ENCODE results near the gene KRTAP5-6.
"Not testable (repeated sequence)": the region's sequence is repeated elsewhere in the genome, so short reads cannot be mapped to it uniquely, and the experiment has no call there.

Gene KRTAP5-6

DNA sequence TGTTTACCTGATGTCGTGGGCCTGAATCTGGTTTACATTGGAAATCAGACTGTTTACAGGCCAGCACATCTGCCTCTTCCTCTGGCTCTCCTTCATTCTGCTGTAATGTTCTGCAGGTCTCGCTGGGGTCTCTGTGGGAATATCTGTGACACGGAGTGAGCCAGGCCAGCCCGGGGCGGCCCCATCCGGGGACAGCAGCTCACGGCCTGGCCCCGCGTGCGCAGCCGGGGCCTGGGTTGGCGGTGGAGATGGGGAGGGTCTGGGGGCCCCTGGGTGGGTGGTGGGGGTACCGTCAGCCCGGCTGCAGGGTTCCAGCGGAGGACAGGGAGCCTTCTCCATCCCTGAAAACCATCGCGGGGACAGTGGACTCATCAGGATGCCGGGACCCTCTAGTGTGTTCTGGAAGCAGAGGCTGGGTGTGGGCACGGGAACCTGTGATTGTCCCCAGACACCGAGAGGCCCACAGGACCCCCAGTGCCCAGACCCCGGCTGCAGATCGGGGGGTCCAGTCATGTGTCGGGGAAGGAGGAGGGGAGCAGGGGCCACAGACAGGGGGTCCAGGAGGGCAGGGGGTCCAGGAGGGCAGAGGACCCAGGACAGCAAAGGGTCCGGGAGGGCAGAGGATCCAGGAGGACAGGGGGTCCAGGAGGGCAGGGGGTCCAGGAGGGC is 13.0 kb upstream of the KRTAP5-6 start:
- DNase-seq: not testable (repeated sequence)

DNA sequence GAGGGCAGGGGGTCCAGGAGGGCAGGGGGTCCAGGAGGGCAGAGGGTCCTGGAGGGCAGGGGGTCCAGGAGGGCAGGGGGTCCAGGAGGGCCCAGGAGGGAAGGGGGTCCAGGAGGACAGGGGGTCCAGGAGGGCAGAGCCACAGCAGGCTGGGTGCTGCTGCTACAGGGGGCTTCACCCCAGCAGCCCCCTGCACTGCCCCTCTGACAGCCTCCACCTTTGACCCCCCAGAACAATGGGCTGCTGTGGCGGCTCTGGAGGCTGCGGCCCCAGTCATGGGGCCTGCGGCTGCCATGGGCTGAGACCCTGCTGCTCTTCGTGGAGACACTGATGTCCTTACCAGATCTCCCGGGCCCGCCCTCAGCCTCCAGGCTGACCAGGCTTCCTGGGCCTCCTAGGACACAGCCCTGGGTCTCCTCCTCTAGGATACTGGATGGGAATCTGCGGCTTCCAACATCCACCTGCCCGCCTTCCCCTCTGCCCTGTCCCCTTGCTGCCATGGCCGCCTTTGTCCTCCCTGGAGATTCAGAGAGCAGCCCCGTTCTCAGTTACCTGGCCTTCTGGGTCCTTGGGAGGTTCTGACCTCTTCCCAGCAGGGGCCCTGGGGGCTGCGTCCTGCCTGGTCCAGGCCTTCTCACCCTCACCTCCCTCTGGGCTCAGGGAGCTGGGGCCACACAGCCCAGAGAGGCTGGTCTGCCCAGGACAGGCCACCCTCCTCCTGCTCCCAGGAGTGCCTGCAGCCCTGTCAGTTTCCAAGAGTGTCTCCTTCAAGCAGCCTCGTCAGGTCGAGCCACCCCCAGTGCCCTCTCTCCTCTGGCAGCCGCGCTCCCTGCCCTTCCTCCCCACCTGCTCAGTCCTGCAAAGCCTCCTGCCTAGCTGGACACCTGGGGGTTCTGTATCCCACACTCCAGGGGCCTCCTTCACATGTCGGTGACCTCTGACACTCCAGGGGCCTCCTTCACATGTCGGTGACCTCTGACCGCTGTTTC is 11.8 kb upstream of the KRTAP5-6 start:
- not testable (repeated sequence) for DNase-seq

DNA sequence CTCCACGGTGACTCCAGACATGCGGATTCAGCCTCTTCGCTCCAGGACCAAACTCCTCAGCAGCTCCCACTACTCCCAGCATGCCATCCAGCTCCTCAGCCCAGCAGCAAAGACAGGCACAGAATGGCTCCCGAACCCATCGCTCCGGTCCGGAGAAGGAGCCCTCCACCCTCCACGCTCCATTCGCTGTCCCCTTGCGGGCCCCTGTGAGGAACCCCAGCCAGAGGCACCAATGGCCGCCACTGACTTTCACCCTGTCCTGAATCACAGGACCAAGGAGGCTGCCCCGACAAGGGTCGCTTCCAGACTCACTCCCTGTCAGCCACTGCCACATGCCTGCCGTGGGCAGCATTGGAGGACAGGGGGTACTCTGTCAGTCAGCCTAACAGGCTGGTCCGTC is 10.8 kb upstream of the KRTAP5-6 start:
- not testable (repeated sequence) for DNase-seq

DNA sequence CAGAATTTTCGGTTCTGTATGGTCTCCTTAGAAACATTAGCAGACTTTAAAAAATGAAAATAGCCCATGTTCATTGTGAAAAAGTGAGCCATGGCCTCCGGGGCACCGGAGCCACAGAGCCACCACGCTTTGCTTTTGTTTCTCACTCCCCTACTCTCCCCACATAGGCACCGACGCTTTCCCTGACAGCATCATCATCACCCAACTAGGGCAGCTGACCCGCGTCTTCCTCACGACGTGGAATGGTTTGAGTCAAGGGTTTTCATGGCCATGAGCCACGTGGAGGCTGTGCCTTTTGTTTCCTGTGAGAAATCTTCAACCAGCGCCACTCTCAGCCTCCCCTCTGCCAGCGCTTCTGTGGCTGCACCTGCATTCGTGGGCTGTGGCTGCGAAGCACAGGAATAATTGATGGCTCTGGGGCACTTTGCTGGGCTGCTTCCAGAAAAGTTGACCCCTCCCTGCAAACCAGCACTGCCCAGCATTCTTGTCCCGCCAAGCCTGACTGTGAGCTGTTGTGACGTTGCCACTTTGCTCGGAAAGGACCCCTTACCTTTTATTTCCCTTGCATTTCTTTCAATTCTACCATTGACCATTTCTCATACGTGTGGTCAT is 8.6 kb upstream of the KRTAP5-6 start:
- DNase-seq: not testable (repeated sequence)

DNA sequence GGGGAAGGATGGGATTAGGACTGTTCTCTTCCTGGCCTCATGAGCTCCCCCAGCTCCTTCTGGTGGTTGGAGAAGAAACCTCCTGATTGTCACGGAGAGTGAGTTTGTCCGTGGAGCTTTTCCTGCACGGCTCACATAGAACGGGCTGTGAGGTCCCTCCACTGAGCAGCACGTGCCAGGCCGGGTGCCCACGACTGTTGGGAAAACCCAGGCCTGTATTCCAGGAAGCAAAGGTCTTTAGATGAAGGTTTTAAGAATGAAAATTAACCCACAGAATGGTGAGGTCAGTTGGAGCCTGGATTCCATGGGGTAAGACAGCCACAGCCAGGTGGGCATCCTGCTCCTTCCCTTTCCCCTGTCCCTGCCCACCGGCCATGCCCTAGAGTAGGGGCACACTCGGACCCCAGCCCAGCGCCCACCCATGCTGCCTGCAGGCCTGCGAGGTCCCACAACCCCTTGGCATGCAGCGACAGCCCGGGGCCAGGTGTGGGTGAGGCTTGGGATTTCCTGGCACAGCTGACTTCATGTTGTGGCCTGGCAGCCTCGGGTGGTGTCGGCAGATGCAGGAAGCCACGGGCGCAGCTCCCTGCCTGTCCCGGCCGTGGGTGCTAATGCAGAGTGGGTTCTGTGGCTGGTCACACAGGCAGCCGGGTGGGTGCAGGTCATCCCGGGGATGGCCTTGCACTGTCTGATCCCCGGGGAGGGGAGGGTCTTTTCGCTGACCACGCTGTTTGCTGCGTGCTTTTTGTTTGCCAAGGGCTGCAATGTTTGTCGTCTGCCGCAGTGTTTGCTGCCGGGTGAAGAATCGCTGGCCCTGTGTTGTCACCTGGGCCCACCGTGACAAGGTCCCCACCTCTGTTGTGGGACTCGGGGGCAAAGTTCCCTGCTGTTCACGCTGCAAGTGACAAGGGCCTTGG is 7.5 kb upstream of the KRTAP5-6 start:
- not testable (repeated sequence) for DNase-seq

DNA sequence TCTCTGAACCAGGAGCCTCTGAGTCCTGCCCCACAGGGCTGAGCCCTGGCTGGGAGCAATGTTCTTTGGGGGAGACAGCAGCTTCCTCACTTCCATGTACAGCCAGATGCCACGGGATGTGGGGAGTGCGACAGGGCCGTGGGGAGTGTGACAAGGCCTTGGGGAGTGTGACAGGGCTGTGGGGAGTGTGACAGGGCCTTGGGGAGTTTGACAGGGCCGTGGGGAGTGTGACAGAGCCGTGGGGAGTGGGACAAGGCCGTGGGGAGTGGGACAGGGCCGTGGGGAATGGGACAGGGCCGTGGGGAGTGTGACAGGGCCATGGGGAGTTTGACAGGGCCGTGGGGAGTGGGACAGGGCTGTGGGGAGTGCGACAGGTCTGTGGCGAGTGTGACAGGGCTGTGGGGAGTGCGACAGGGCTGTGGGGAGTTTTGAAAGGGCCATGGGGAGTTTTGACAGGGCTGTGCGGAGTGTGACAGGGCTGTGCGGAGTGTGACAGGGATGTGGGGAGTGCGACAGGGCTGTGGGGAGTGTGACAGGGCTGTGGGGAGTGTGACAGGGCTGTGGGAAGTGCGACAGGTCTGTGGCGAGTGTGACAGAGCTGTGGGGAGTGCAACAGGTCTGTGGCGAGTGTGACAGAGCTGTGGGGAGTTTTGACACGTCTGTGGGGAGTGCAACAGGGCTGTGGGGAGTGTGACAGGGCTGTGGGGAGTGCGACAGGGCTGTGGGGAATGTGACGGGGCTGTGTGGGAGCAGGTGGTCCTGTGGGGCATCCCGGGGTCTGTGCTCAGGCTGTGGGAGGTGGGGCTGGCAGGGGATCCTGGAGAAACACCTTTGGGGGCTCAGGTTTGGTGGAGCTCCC is 6.6 kb upstream of the KRTAP5-6 start:
- no peak for DNase-seq

DNA sequence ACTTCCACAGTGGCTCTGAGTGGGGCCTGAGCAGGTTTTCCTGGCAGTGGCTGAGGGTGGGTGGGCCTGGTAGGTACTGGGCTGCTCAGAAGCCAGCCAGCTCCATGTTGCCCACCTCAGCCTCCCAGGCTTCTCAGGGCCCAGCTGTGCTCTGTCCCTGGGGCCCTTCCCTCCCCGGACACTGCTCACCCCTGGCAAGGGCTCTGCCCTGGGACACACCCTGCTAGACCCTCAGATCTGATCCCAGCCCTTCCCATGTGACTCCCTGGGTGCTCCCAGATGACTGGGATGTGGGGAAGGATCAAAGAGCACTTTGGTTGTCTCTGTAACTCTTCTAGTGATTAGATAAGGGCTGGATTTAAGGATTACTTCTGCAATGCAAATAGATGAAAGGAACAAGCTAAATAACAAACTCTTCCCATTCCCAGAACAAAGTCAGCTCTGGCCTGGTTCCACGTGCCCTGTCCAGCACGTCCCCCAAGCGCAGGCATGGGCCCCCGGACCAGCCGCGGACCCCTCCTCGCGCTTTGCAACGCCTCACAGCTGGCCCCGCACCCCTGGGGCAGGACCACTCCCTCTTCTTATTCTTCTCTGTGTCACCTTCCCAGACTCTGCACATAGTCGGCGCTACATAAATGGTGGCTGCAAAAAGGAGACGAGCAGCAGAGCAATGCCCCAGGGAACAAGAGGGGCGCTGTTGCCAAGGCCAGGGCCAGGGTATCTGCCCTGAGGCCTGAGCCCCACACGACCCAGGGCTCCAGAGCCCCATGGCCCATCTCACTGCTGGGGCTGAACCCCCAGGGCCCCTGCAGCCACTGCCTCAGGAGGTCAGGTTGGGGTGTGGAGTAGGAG is 5.7 kb upstream of the KRTAP5-6 start:
- DNase-seq: no peak

DNA sequence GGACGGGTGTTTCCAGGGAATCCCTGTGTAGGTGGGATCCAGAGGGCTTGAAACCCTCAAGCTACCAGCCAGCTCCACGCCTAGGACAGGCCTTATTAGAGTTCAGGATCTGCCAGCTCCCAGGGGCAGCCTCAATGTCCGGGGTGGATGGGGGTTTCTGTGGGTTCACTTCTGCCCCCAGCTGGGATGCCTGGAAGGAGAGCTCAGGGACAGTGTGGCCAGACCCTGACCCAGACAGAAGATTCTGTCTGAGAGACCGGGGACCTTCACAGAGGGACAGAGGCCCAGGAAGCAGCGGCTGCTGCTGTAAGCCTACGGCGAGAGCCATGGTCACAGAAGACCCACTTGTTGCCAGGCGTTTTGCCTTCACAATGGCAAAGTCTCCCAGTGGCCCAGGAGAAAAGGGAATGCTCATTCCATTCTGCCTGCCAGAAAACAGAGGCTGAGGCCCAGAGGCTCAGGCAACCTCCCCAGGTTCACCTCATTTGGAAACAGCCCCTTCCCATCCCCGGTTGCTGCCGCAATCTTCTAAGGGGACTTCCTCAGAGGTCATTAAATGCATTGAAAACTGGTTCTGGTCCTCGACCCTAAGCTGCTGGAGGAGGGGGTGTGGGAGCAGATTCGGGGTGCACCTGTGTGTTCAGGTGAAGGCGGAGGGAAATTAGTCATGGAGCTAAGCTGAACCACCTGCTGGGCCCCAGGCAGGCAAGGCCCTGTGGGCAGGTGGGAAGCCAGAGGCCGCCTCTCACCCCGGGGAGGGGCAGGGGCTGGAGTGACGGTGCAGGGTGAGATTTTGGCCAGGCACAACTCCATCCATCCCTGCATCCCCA is 4.9 kb upstream of the KRTAP5-6 start:
- DNase-seq: no peak

DNA sequence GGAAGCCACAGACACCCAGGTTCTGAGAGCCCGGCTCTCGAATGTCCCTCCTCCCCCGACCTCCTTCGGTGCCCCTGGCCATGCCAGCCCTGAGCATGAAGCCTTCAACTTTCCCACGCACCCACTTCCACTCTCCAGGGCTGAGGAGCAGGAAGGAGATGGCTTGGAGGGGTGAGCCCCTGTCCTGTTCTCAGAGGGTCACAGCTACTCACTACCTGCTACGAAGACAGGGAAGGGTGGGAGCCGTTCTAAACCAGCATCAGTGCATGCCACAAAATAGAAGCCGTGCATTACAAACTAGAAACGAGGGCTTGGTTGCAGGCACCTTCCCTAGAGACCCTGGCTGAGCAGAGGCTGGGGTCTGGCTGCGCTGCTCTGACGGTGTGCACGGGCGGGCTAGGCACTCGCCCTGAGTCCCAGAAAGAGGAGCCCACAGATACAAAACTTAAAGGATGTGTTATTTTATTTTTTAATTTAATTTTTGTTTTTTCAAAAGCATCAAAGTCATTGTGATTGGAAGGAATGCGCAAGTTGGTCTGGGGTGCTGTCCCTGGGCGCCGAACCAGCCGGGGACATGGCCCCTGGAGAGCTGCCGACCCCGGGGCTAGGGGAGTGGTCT is 4.2 kb upstream of the KRTAP5-6 start:
- DNase-seq: no peak

DNA sequence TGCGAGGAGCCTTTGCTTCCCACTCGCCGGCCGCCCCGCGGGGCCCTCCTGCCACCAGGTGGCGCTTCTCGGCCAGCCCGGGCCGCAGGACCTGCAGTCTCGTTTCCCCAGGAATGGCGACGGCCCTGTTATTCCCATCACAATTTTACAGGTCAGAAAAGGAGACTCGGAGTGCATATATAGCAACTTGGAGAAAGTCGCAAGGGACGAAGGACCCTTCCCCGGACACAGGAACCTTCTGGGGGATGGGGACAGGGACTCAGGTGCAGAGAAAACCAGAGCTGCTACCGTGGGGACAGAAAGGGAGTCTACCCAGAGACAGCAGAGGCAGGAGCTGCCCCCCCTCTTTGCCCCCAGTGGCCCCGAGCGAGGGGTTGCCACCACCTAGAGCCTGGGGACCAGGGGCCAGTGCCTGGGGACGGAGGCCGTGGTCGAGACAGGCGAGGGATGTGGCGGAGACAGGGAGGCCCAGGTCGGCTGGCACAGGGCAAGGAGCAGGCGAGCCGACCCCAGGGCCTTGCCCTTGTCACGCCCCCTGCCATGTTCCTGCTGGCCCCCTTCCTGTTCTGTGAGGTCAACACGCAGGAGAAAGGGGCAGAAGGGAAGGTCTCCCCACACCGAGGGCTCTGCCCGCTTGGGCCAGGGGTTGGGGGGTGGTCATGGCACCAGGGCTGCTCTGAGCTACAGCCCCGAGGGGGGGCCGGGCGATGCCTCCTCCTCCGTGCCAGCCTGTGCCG is 3.5 kb upstream of the KRTAP5-6 start:
- no peak for DNase-seq

DNA sequence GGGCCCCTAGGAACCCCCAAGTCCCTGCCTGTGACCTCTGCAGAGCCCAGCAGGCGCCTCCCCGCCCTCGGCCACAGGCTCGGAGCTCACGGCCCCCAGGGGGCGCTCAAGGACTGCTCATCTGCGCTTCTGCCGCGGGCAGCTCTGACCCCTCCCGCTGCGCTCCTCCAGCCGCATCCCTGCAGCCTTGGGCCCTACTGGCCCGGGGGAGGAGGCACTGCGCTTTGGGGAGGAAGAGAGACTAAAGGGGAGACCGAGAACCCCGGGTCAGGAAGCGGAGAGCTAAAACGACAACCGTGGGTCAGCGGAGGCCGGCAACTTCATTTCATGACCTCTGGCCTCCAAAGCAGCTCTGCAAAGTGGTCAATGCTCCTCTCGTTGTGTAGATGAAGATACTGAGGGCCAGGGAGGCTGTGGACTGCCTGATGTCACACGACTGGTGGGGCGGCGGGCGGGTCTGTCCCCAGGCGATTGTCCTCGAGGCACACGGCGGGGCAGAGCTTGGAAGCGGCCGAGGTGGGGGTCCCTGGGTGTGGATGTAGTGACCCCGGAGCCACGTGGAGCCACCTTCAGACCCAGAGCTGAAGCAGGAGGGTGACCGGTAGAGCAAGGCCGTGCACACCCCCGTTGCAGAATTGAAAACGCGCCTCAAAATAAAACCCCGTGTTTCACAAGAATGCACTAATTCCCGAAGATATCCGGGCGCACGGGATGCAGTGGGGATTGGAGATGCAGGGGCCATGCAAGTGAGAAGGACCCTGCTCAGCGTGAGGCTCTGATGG is 2.7 kb upstream of the KRTAP5-6 start:
- DNase-seq: no peak

DNA sequence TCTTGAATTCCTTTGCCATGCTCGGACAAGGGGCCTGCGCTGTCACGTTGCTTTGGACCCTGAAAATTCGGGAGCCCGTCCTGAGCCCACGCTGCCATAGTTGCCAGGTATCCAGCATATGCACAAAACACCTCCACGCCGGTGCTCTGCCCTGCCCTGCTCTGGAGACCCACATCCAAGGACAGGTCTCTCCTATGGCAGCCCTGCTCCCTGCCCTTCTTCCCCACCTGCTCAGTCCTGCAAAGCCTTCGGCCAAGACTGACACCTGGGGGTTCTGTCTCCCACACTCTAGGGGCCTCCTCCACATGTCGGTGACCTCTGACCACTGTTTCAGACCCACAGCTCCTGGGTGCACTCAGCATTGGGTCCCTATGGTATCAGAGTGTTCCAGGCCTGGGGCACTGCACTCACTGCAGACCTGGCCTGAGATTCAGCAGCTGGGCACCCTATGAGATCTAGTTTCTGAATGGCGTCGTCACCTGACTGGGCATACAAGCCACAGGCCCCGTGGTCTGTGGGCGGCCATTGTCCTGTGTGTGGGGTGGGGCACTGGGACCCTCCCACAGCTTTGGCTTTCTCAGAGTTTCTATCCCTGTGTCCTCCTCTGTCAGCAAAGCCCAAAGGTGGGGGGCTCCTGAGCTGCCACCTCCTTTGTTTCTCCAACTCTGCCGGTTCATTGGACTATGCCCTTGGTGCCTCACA is 2.0 kb upstream of the KRTAP5-6 start:
- DNase-seq: no peak

DNA sequence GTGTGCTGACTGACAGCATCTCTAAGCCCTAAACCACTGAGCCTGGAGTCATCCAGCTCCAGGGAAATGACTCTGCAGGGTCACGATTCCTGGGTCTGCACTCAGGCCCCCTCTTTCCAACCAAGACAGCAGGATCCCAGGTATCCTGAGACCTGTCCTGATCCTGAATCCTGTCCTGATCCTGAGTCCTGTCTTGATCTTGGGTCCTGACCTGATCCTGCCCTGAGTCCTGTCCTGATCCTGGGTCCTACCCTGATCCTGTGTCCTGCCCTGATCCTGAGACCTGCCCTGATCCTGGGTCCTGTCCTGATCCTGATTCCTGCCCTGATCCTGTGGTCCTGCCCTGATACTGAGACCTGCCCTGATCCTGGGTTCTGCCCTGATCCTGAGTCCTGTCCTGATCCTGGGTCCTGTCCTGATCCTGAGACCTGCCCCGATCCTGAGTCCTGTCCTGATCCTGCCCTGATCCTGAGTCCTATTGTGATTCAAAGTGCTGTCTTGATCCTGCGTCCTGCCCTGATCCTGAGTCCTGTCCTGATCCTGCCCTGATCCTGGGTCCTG is 1.4 kb upstream of the KRTAP5-6 start:
- no peak for DNase-seq

DNA sequence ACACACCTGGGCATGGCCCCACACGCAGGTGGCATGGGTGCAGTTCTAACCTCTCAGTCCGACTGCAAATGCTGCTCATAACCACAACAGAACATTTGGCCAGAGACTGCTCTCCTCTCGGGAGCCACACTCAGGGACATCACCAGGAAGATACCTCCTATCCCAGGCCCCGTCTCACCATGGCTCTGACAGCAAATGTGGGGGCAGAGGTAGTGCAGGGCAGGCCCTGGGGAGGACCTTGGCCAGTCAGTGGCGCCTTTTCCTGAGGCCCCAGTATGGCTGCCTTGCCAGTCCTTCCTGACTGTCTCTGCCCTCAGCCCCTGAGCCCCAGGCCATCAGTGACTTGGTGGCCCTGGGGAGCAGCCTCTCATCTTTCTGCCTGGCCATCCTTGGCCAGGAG is 2.8 kb downstream of the KRTAP5-6 start:
- DNase-seq: no peak

DNA sequence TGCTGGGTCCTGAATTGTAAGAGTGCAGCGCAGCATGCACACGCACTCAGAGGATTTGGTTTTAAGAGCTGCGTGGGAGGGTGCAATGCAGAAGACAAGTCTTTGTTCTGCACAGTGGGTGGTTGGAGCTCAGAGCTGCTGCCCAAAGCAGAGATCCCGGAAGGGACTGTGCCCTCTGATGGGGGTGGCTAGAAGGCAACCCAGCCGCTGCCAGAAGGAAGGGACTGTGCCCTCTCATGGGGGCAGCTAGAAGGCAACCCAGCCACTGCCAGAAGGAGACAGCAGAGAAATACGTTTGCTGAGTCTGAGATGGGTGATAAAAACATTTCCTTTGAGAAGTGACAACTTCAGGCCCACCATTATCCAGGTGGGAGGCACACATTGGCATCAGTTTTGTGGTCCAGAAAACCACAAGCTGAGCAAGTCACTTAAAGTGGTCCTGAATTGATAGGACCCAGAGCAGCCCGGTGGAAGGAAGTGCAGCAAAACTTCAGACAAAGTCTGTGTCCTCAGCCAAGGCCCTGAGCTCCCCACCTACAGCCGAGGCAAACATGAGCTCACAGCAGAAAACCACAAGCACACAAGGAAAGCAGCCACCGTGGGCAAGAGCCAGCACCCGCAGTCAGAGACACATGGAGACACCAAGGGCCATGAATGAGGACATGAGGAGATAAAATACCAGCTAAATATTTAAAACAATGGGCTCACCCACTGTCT is 4.3 kb downstream of the KRTAP5-6 start:
- DNase-seq: no peak

DNA sequence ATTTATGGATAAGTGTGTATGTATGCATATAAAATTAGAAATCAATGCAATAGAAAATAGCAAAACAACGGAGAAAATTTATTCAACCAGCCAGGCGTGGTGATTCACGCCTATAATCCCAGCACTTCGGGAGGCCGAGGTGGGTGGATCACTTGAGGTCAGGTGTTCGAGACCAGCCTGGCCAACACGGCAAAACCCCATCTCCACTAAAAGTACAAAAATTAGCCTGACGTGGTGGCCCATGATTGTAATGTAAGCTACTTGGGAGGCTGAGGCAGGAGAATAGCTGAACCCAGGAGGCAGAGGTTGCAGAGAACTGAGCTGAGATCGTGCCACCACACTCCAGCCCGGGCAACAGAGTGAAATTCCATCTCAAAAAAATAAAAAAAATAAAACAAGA is 5.5 kb downstream of the KRTAP5-6 start:
- no peak for DNase-seq
